ENCODE measurements around the gene LOX. TPM values are rescaled to one million over a fixed set of nuclear protein-coding genes. Genes with fewer than 3 reads are reported as not detected.

Gene LOX
- total RNA-seq, 1 experiment from 2014 or later: 8.7 TPM

- H3K27me3 Mint-ChIP-seq (ENCODE audit: unreplicated experiment): no peaks in the 10 kb centered on the region
- no peaks in the 10 kb centered on the region for H3K9me3 Mint-ChIP-seq (ENCODE audit: low read depth, unreplicated experiment)
- H3K27ac Mint-ChIP-seq (ENCODE audit: unreplicated experiment): no peak overlapping the region
- no peak overlapping the region for H3K4me3 Mint-ChIP-seq (ENCODE audit: low read depth, unreplicated experiment)
- intact Hi-C loops (cut with micrococcal nuclease; ENCODE audit: unreplicated experiment): no loop called here
- BruUV-seq (replicated peaks): no TSS peak
- TF ChIP-seq CTCF (IDR thresholded peaks at IDR 0.05; ENCODE audit: unreplicated experiment): no peak
- CTCF ChIA-PET: no interaction called here
- no peaks in the 10 kb centered on the region for H3K4me1 Mint-ChIP-seq (ENCODE audit: low read depth, unreplicated experiment)
- no peak for DNase-seq
- H3K36me3 Mint-ChIP-seq (ENCODE audit: insufficient read depth, unreplicated experiment): no peaks in the 10 kb centered on the region
Observed at GRCh38 chr5:122035913-122036312, 42.1 kb downstream of the LOX start.

DNA sequence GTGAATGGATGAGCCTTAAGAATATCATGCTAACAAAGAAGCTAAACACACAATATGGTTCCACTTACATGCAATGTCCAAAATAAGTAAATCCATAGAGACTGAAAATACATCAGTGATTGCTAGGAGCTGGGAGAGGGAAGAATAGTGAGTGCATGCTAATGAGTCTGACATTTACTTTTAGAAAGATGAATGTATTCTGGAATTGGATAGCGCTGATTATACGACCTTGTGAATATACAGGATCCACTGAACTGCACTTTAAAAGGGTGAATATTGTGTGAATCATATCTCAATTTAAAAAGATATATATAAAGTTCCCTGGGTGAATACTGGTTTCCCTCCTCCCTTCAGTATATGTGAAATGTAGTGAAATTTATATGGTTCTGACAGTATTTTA is 46.2 kb downstream of the LOX start:
- H3K27me3 Mint-ChIP-seq (ENCODE audit: unreplicated experiment): no peaks in the 10 kb centered on the region
- CTCF ChIA-PET: no interaction called here
- H3K4me1 Mint-ChIP-seq (ENCODE audit: low read depth, unreplicated experiment): no peaks in the 10 kb centered on the region
- DNase-seq: no peak
- no peak for TF ChIP-seq CTCF (IDR thresholded peaks at IDR 0.05; ENCODE audit: unreplicated experiment)
- no peaks in the 10 kb centered on the region for H3K36me3 Mint-ChIP-seq (ENCODE audit: insufficient read depth, unreplicated experiment)
- no peak overlapping the region for H3K4me3 Mint-ChIP-seq (ENCODE audit: low read depth, unreplicated experiment)
- BruUV-seq (replicated peaks): no TSS peak
- H3K27ac Mint-ChIP-seq (ENCODE audit: unreplicated experiment): no peak overlapping the region
- no peaks in the 10 kb centered on the region for H3K9me3 Mint-ChIP-seq (ENCODE audit: low read depth, unreplicated experiment)
- intact Hi-C loops (cut with micrococcal nuclease; ENCODE audit: unreplicated experiment): no loop called here

DNA sequence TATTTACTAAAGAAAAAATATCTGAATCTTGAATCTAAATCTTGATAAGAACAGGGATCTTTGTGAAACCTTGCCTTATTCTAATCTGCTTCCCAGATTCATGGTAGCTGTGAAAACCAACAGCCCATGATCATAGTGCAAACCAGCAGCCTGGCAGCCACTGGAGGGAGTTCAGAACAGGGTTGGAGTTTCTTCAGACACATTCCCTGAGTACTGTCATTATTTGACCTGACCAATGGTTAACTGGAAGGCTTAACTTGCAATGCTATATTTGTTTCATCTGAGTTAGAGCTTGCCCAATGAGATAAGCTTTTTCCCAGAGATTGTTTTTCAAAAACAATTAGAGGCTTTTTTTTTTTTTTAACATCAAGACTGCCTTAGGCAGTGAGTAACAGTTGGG is 47.8 kb downstream of the LOX start:
- no TSS peak for BruUV-seq (replicated peaks)
- TF ChIP-seq CTCF (IDR thresholded peaks at IDR 0.05; ENCODE audit: unreplicated experiment): no peak
- CTCF ChIA-PET: interaction anchor here (0.6 kb wide), 1 partner anchor 20 kb away, joined by 3 read pairs; no protein-coding TSS in a partner anchor
- Mint-ChIP-seq H3K4me1 (ENCODE audit: low read depth, unreplicated experiment) (no peaks in the 10 kb centered on the region), H3K4me3 (ENCODE audit: low read depth, unreplicated experiment) (no peak overlapping the region), H3K36me3 (ENCODE audit: insufficient read depth, unreplicated experiment) (no peaks in the 10 kb centered on the region), H3K27me3 (ENCODE audit: unreplicated experiment) (no peaks in the 10 kb centered on the region), H3K27ac (ENCODE audit: unreplicated experiment) (no peak overlapping the region), H3K9me3 (ENCODE audit: low read depth, unreplicated experiment) (no peaks in the 10 kb centered on the region)
- intact Hi-C loops (cut with micrococcal nuclease; ENCODE audit: unreplicated experiment): no loop called here
- DNase-seq: no peak

- no peak for TF ChIP-seq CTCF (IDR thresholded peaks at IDR 0.05; ENCODE audit: unreplicated experiment)
- Mint-ChIP-seq H3K4me1 (ENCODE audit: low read depth, unreplicated experiment) (no peaks in the 10 kb centered on the region), H3K36me3 (ENCODE audit: insufficient read depth, unreplicated experiment) (no peaks in the 10 kb centered on the region), H3K4me3 (ENCODE audit: low read depth, unreplicated experiment) (no peak overlapping the region), H3K27ac (ENCODE audit: unreplicated experiment) (no peak overlapping the region), H3K9me3 (ENCODE audit: low read depth, unreplicated experiment) (no peaks in the 10 kb centered on the region), H3K27me3 (ENCODE audit: unreplicated experiment) (no peaks in the 10 kb centered on the region)
- no TSS peak for BruUV-seq (replicated peaks)
- CTCF ChIA-PET: interaction anchor here (0.6 kb wide), 1 partner anchor 20 kb away, joined by 3 read pairs; no protein-coding TSS in a partner anchor
- intact Hi-C loops (cut with micrococcal nuclease; ENCODE audit: unreplicated experiment): no loop called here
- no peak for DNase-seq
Observed at GRCh38 chr5:122029818-122030217, 48.2 kb downstream of the LOX start.

All from Calu3 (cell line).